Mesodermal cell (in vitro differentiated cells): Measurements from ENCODE around the gene KASH5.
"Not testable (repeated sequence)": the region's sequence is repeated elsewhere in the genome, so short reads cannot be mapped to it uniquely, and the experiment has no call there.

Source experiments
- H3K27ac ChIP-seq: 2 replicates; pipeline ENCODE4 v1.7.0; 2013; ENCODE audit warnings: mild to moderate bottlenecking, low read depth, low read length, moderate library complexity; ENCODE audit not compliant: severe bottlenecking
- H3K36me3 ChIP-seq: 2 replicates; pipeline ENCODE4 v1.7.1; 2013; ENCODE audit warnings: mild to moderate bottlenecking, low read length, moderate library complexity; ENCODE audit not compliant: control insufficient read depth, insufficient read depth
- H3K4me1 ChIP-seq: one replicate; pipeline ENCODE4 v1.7.1; 2013; ENCODE audit warnings: mild to moderate bottlenecking, low read length; ENCODE audit not compliant: insufficient read depth, control insufficient read depth, poor library complexity, severe bottlenecking
- H3K4me3 ChIP-seq: 2 replicates; pipeline ENCODE4 v1.7.0; 2013; ENCODE audit warnings: low read length, control low read depth, mild to moderate bottlenecking; ENCODE audit not compliant: insufficient read depth, poor library complexity, severe bottlenecking; ENCODE audit errors: extremely low read depth
- H3K9me3 ChIP-seq: 2 replicates; pipeline ENCODE4 v1.7.1; 2013; ENCODE audit warnings: mild to moderate bottlenecking, low read length, moderate library complexity; ENCODE audit not compliant: control insufficient read depth
- WGBS, 2 experiments: methylation state at CpG; one replicate each; pipeline ENCODE4 v1.1.5; 2013; ENCODE audit warnings: missing lambda C conversion rate in 2 of 2; ENCODE audit not compliant: insufficient coverage in 2 of 2; 5-methylcytosine and 5-hydroxymethylcytosine counted together

KASH5 gene

GRCh38 chr19:49451430-49452181 is 63.6 kb downstream of the KASH5 start, which contains the start of gene PIH1D1:
PIH1D1 (minus strand) TSS chr19:49451814; CDS start chr19:49451574, 240 bp downstream.
- peak within 1 kb of the TSS; percentile 88 for H3K4me3 ChIP-seq
- H3K9me3 ChIP-seq, result no peaks in the 10 kb centered on the region
- H3K36me3 ChIP-seq, result peaks cover 50% of the 10 kb centered on the region
- 0% methylated on average over 37 to 41 of the region's 42 CpGs for WGBS, 2 experiments
- H3K4me1 ChIP-seq, result peaks cover 8% of the 10 kb centered on the region
- peak within 1 kb of the TSS; percentile 97 for H3K27ac ChIP-seq

- H3K27ac ChIP-seq, result peak within 1 kb of the TSS; percentile 97
- 0% methylated on average over 51 to 59 of the region's 66 CpGs for whole genome bisulfite sequencing, 2 experiments
- peak within 1 kb of the TSS; percentile 88 for H3K4me3 ChIP-seq
- peaks cover 39% of the 10 kb centered on the region for H3K36me3 ChIP-seq
- no peaks in the 10 kb centered on the region for H3K9me3 ChIP-seq
- H3K4me1 ChIP-seq, result peaks cover 8% of the 10 kb centered on the region
These were observed 65.1 kb downstream of the KASH5 start, which contains the start of gene ALDH16A1 for GRCh38 chr19:49453013-49453756. ALDH16A1 (plus strand) TSS chr19:49453225; CDS start chr19:49453332, 107 bp downstream.

- Histone ChIP-seq H3K4me3 (peak overlapping the region; percentile 88), H3K27ac (peak overlapping the region; percentile 97), H3K9me3 (no peaks in the 10 kb centered on the region), H3K4me1 (peaks cover 8% of the 10 kb centered on the region), H3K36me3 (peaks cover 39% of the 10 kb centered on the region)
- 0 to 29% methylated on average over 1 to 4 of the region's 10 CpGs for WGBS, 2 experiments
These were observed 65.8 kb downstream of the KASH5 start for GRCh38 chr19:49453757-49454240.

GRCh38 chr19:49455773-49456172 is 67.7 kb downstream of the KASH5 start:
- H3K27ac ChIP-seq, result no peak overlapping the region
- no peak overlapping the region for H3K4me3 ChIP-seq
- H3K36me3 ChIP-seq, result peaks cover 35% of the 10 kb centered on the region
- peaks cover 4% of the 10 kb centered on the region for H3K4me1 ChIP-seq
- H3K9me3 ChIP-seq, result no peaks in the 10 kb centered on the region
- WGBS, 2 experiments, result 97 to 100% methylated on average over 4 of the region's 5 CpGs

GRCh38 chr19:49456326-49456725 is 68.3 kb downstream of the KASH5 start:
- no peak overlapping the region for H3K27ac ChIP-seq
- no peak overlapping the region for H3K4me3 ChIP-seq
- H3K36me3 ChIP-seq, result peaks cover 35% of the 10 kb centered on the region
- H3K9me3 ChIP-seq, result no peaks in the 10 kb centered on the region
- H3K4me1 ChIP-seq, result peaks cover 4% of the 10 kb centered on the region
- WGBS, 2 experiments, result 87 to 95% methylated on average over 3 of the region's 5 CpGs

- WGBS, 2 experiments, result 84 to 100% methylated on average over 2 to 3 of the region's 5 CpGs
- H3K4me1 ChIP-seq, result peaks cover 4% of the 10 kb centered on the region
- H3K36me3 ChIP-seq, result peaks cover 39% of the 10 kb centered on the region
- no peak overlapping the region for H3K4me3 ChIP-seq
- no peak overlapping the region for H3K27ac ChIP-seq
- H3K9me3 ChIP-seq, result no peaks in the 10 kb centered on the region
These were observed 70.5 kb downstream of the KASH5 start for GRCh38 chr19:49458567-49458903.

GRCh38 chr19:49459388-49459787 is 71.3 kb downstream of the KASH5 start:
- no peak overlapping the region for H3K4me3 ChIP-seq
- no peaks in the 10 kb centered on the region for H3K4me1 ChIP-seq
- no peak overlapping the region for H3K27ac ChIP-seq
- no peaks in the 10 kb centered on the region for H3K9me3 ChIP-seq
- 88 to 96% methylated on average over 10 to 11 of the region's 12 CpGs for WGBS, 2 experiments
- H3K36me3 ChIP-seq, result peaks cover 37% of the 10 kb centered on the region

- not testable (repeated sequence) for H3K4me1 ChIP-seq, H3K4me3 ChIP-seq, H3K9me3 ChIP-seq, H3K27ac ChIP-seq
- WGBS, 2 experiments, result no CpG with 5 or more reads among the region's 1 CpG
- peaks cover 42% of the 10 kb centered on the region for H3K36me3 ChIP-seq
These were observed 73.1 kb downstream of the KASH5 start for GRCh38 chr19:49461130-49461529.

- peaks cover 41% of the 10 kb centered on the region for H3K36me3 ChIP-seq
- H3K9me3 ChIP-seq, result no peaks in the 10 kb centered on the region
- no peaks in the 10 kb centered on the region for H3K4me1 ChIP-seq
- no peak overlapping the region for H3K4me3 ChIP-seq
- no peak overlapping the region for H3K27ac ChIP-seq
- 96 to 97% methylated on average over 30 to 37 of the region's 37 CpGs for WGBS, 2 experiments
These were observed 73.6 kb downstream of the KASH5 start for GRCh38 chr19:49461656-49462055.

- 89 to 96% methylated on average over 10 to 12 of the region's 12 CpGs for WGBS, 2 experiments
These were observed 74.4 kb downstream of the KASH5 start for GRCh38 chr19:49462492-49462891.

More at GRCh38 chr19:49462492-49462891, 74.4 kb downstream of the KASH5 start:
- Histone ChIP-seq H3K9me3 (no peaks in the 10 kb centered on the region), H3K27ac (no peak overlapping the region), H3K4me1 (no peaks in the 10 kb centered on the region), H3K4me3 (no peak overlapping the region), H3K36me3 (peaks cover 38% of the 10 kb centered on the region)
